ENCODE measurements around the gene CREB3L2.
"Not testable (repeated sequence)": the region's sequence is repeated elsewhere in the genome, so short reads cannot be mapped to it uniquely, and the experiment has no call there.

The CREB3L2 gene

GRCh38 chr7:137834552-137834951 is 167.3 kb downstream of the CREB3L2 start:
- Histone ChIP-seq H3K9me3 (ENCODE audit: severe bottlenecking) (peaks cover 12% of the 10 kb centered on the region), H3K27ac (no peak overlapping the region), H3K4me3 (ENCODE audit: low read depth, low read length) (no peak overlapping the region), H3K27me3 (ENCODE audit: insufficient read depth, low read depth, severe bottlenecking) (no peaks in the 10 kb centered on the region), H3K36me3 (no peaks in the 10 kb centered on the region)
- DNase-seq, result no peak
- TF ChIP-seq, protein P1, sequence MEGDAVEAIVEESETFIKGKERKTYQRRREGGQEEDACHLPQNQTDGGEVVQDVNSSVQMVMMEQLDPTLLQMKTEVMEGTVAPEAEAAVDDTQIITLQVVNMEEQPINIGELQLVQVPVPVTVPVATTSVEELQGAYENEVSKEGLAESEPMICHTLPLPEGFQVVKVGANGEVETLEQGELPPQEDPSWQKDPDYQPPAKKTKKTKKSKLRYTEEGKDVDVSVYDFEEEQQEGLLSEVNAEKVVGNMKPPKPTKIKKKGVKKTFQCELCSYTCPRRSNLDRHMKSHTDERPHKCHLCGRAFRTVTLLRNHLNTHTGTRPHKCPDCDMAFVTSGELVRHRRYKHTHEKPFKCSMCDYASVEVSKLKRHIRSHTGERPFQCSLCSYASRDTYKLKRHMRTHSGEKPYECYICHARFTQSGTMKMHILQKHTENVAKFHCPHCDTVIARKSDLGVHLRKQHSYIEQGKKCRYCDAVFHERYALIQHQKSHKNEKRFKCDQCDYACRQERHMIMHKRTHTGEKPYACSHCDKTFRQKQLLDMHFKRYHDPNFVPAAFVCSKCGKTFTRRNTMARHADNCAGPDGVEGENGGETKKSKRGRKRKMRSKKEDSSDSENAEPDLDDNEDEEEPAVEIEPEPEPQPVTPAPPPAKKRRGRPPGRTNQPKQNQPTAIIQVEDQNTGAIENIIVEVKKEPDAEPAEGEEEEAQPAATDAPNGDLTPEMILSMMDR (IDR thresholded peaks at IDR 0.05; ENCODE audit: low read depth, low read length), result no peak

- H3K4me3 ChIP-seq (ENCODE audit: low read depth, low read length); H3K27me3 ChIP-seq (ENCODE audit: insufficient read depth, low read depth, severe bottlenecking); H3K36me3 ChIP-seq; DNase-seq; H3K27ac ChIP-seq: not testable (repeated sequence)
- H3K9me3 ChIP-seq (ENCODE audit: severe bottlenecking), result peaks cover 12% of the 10 kb centered on the region
Observed at GRCh38 chr7:137832990-137833389, 168.9 kb downstream of the CREB3L2 start.

DNA sequence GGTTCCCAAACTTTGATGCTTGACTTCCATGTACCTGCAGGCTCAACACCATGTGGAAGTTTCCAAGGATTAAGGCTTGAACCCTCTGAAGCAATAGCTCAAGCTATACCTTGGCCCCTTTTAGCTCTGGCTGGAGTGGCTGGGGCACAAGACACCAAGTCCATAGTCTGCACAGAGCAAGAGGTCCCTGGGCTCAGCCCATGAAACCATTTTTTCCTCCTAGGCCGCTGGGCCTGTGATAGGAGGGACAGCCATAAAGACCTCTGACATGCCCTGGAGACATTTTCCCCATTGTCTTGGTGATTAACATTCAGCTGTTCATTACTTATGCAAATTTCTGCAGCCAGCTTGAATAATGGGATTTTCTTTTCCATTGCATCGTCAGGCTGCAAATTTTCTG is 169.5 kb downstream of the CREB3L2 start:
- H3K36me3 ChIP-seq, result no peaks in the 10 kb centered on the region
- TF ChIP-seq, protein P1 (IDR thresholded peaks at IDR 0.05; ENCODE audit: low read depth, low read length), result no peak
- H3K4me3 ChIP-seq (ENCODE audit: low read depth, low read length), result no peak overlapping the region
- no peak overlapping the region for H3K27ac ChIP-seq
- H3K27me3 ChIP-seq (ENCODE audit: insufficient read depth, low read depth, severe bottlenecking), result no peaks in the 10 kb centered on the region
- no peak for DNase-seq
- peaks cover 12% of the 10 kb centered on the region for H3K9me3 ChIP-seq (ENCODE audit: severe bottlenecking)

DNA sequence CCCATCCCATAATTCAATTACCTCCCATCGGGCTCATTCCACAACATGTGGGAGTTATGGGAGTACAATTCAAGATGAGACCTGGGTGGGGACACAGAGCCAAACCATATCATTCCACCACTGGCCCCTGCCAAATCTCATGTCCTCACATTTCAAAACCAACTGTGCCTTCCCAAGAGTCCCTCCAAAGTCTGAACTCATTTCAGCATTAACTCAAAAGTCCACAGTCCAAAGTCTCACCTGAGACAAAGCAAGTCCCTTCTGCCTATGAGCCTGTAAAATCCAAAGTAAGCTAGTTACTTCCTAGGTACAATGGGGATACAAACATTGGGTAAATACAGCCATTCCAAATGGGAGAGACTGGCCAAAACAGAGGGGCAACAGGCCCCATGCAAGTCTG is 170.3 kb downstream of the CREB3L2 start:
- not testable (repeated sequence) for H3K36me3 ChIP-seq; H3K27me3 ChIP-seq (ENCODE audit: insufficient read depth, low read depth, severe bottlenecking); H3K27ac ChIP-seq; DNase-seq; H3K4me3 ChIP-seq (ENCODE audit: low read depth, low read length)
- H3K9me3 ChIP-seq (ENCODE audit: severe bottlenecking), result peaks cover 12% of the 10 kb centered on the region

GRCh38 chr7:137829337-137829992 is 172.4 kb downstream of the CREB3L2 start:
- TF ChIP-seq, protein P1 (IDR thresholded peaks at IDR 0.05; ENCODE audit: low read depth, low read length), result no peak
- DNase-seq, result no peak
- no peak overlapping the region for H3K27ac ChIP-seq
- H3K4me3 ChIP-seq (ENCODE audit: low read depth, low read length), result no peak overlapping the region
- no peaks in the 10 kb centered on the region for H3K36me3 ChIP-seq
- peaks cover 12% of the 10 kb centered on the region for H3K9me3 ChIP-seq (ENCODE audit: severe bottlenecking)
- H3K27me3 ChIP-seq (ENCODE audit: insufficient read depth, low read depth, severe bottlenecking), result no peaks in the 10 kb centered on the region

DNA sequence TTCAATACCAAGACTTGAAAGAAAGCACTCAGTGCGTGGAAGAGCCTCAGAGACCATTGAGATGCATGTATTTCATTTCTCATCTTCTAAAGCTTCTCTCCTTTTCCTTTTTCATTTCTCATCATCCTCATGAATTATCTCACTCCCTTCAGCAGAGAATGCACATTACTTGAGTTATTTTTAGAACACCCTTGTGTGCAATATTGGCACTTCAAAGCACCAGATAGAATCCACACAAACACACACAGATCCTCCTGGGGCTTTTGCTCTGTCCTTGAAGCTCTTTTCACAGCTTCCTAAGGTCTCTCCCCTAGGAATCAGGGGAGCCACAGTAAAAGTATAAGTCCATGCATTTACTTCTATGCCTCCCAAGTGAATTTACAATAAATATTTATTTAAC is 173.4 kb downstream of the CREB3L2 start:
- Histone ChIP-seq H3K9me3 (ENCODE audit: severe bottlenecking) (peaks cover 12% of the 10 kb centered on the region), H3K36me3 (no peaks in the 10 kb centered on the region), H3K4me3 (ENCODE audit: low read depth, low read length) (no peak overlapping the region), H3K27me3 (ENCODE audit: insufficient read depth, low read depth, severe bottlenecking) (no peaks in the 10 kb centered on the region), H3K27ac (no peak overlapping the region)
- DNase-seq, result no peak
- TF ChIP-seq, protein P1 (IDR thresholded peaks at IDR 0.05; ENCODE audit: low read depth, low read length), result no peak

- H3K36me3 ChIP-seq, result no peaks in the 10 kb centered on the region
- no peak for DNase-seq
- no peak overlapping the region for H3K27ac ChIP-seq
- TF ChIP-seq, protein P1 (IDR thresholded peaks at IDR 0.05; ENCODE audit: low read depth, low read length), result no peak
- no peaks in the 10 kb centered on the region for H3K9me3 ChIP-seq (ENCODE audit: severe bottlenecking)
- no peak overlapping the region for H3K4me3 ChIP-seq (ENCODE audit: low read depth, low read length)
- no peaks in the 10 kb centered on the region for H3K27me3 ChIP-seq (ENCODE audit: insufficient read depth, low read depth, severe bottlenecking)
Observed at GRCh38 chr7:137825489-137825888, 176.4 kb downstream of the CREB3L2 start.
